Keratinocyte (primary cell): ENCODE data around the gene SPAG6. TPM values are rescaled to one million over a fixed set of nuclear protein-coding genes. Genes with fewer than 3 reads are reported as not detected.
A peak's percentile ranks its signal among the peaks of the same experiment; 100 is the strongest.

Source experiments
- DNase-seq: peaks from one replicate; pipeline ENCODE4 v3.0.0-alpha.2; 2011; ENCODE audit warnings: low read depth, missing footprints, low spot score
- FAIRE-seq: peaks from 2 replicates; lab custom pipeline; 2011; peaks lifted over from hg19 to GRCh38; lab: Jason Lieb, UNC
- H2AFZ ChIP-seq: 2 replicates; pipeline ENCODE4 v1.6.0; 2012; ENCODE audit warnings: low read length, control low read depth, inconsistent platforms; ENCODE audit not compliant: control insufficient read depth
- H3K27ac ChIP-seq: 2 replicates; pipeline ENCODE4 v1.5.1; 2011; ENCODE audit warnings: low read length; ENCODE audit not compliant: control insufficient read depth, insufficient read depth
- H3K27me3 ChIP-seq: 3 replicates; pipeline ENCODE4 v1.6.0; 2011; ENCODE audit warnings: low read length; ENCODE audit not compliant: control insufficient read depth, insufficient read depth; ENCODE audit errors: extremely low read depth
- H3K36me3 ChIP-seq, 2 experiments: 2 replicates in 1 of 2; 3 replicates in 1 of 2; pipeline ENCODE4 v1.5.1; 2011; ENCODE audit warnings: low read length in 2 of 2, mild to moderate bottlenecking in 1 of 2; ENCODE audit not compliant: control insufficient read depth in 2 of 2, insufficient read depth in 2 of 2; ENCODE audit errors: extremely low read depth in 1 of 2
- H3K4me1 ChIP-seq: 3 replicates; pipeline ENCODE4 v1.5.1; 2011; ENCODE audit warnings: low read length; ENCODE audit not compliant: control insufficient read depth, insufficient read depth; ENCODE audit errors: extremely low read depth
- H3K4me2 ChIP-seq: 3 replicates; pipeline ENCODE4 v1.6.0; 2011; ENCODE audit warnings: low read depth, low read length; ENCODE audit not compliant: control insufficient read depth, insufficient read depth; ENCODE audit errors: extremely low read depth
- H3K4me3 ChIP-seq, 3 experiments: fragments of 200-600 bp in 1 of 3; sonication (generic) in 1 of 3; 2 replicates in 2 of 3; 3 replicates in 1 of 3; pipeline ENCODE4 v1.5.1; 2011 to 2016; ENCODE audit warnings: low read length in 3 of 3, mild to moderate bottlenecking in 3 of 3, control low read depth in 2 of 3, inconsistent platforms in 1 of 3, low read depth in 1 of 3, mixed read lengths in 1 of 3, mixed run types in 1 of 3, moderate library complexity in 1 of 3; ENCODE audit not compliant: control insufficient read depth in 2 of 3, insufficient read depth in 2 of 3; ENCODE audit errors: extremely low read depth in 1 of 3
- H3K79me2 ChIP-seq: 2 replicates; pipeline ENCODE4 v1.6.0; 2012; ENCODE audit warnings: low read length; ENCODE audit not compliant: control insufficient read depth, insufficient read depth
- H3K9ac ChIP-seq: 3 replicates; pipeline ENCODE4 v1.6.0; 2011; ENCODE audit warnings: low read length; ENCODE audit not compliant: control insufficient read depth, insufficient read depth; ENCODE audit errors: extremely low read depth
- H3K9me1 ChIP-seq: 3 replicates; pipeline ENCODE4 v1.6.0; 2011; ENCODE audit warnings: low read length; ENCODE audit not compliant: control insufficient read depth, insufficient read depth; ENCODE audit errors: extremely low read depth
- H3K9me3 ChIP-seq: 2 replicates; pipeline ENCODE4 v1.5.1; 2012; ENCODE audit warnings: low read depth, low read length; ENCODE audit not compliant: control insufficient read depth
- H4K20me1 ChIP-seq: 3 replicates; pipeline ENCODE4 v1.6.0; 2011; ENCODE audit warnings: low read length; ENCODE audit not compliant: control insufficient read depth, insufficient read depth; ENCODE audit errors: extremely low read depth
- EZH2 ChIP-seq: IDR thresholded peaks from one replicate; pipeline ENCODE4 v1.6.1; 2012; ENCODE audit warnings: inconsistent platforms, mild to moderate bottlenecking, low read length, moderate library complexity
- dilution Hi-C: fragments of 300-500 bp; cut with MboI; formaldehyde crosslinking; loops from one replicate; pipeline ENCODE4 v1.7.0; 2020; ENCODE audit warnings: low sequenced_read_pairs; ENCODE audit not compliant: extremely low pct_ligation_motif_present
- polyA plus RNA-seq, 5 experiments: library from polyadenylated mRNA; depleted of rRNA in 3 of 5; stranded (reverse) in 3 of 5; stranded (forward) in 1 of 5; unstranded in 1 of 5; fragments of >200 nt; gene quantifications; 1 replicate in 1 of 5; 2 replicates in 3 of 5; 3 replicates in 1 of 5; pipeline versions ENCODE4 v1.2.1 to v1.2.3, GENCODE V29; 2011 to 2012; ENCODE audit warnings: missing spikeins in 2 of 5, low read depth in 1 of 5, low replicate concordance in 1 of 5
- TF ChIP-seq, protein P1 (sequence below), 3 experiments: IDR thresholded peaks in 1 of 3; conservative IDR thresholded peaks in 1 of 3; optimal IDR thresholded peaks in 1 of 3; 2 replicates in 2 of 3; 3 replicates in 1 of 3; pipeline versions ENCODE3 to v1.5.1; 2011; ENCODE audit warnings: low read length in 3 of 3, mild to moderate bottlenecking in 3 of 3, moderate library complexity in 2 of 3, control low read depth in 1 of 3, inconsistent platforms in 1 of 3; ENCODE audit not compliant: insufficient read depth in 2 of 3; ENCODE audit errors: extremely low read depth in 1 of 3

Gene SPAG6
- polyA plus RNA-seq, 1 donor (not counting 4 experiments of a cell fraction or from before 2014, with no cell fraction given) = not detected

DNA sequence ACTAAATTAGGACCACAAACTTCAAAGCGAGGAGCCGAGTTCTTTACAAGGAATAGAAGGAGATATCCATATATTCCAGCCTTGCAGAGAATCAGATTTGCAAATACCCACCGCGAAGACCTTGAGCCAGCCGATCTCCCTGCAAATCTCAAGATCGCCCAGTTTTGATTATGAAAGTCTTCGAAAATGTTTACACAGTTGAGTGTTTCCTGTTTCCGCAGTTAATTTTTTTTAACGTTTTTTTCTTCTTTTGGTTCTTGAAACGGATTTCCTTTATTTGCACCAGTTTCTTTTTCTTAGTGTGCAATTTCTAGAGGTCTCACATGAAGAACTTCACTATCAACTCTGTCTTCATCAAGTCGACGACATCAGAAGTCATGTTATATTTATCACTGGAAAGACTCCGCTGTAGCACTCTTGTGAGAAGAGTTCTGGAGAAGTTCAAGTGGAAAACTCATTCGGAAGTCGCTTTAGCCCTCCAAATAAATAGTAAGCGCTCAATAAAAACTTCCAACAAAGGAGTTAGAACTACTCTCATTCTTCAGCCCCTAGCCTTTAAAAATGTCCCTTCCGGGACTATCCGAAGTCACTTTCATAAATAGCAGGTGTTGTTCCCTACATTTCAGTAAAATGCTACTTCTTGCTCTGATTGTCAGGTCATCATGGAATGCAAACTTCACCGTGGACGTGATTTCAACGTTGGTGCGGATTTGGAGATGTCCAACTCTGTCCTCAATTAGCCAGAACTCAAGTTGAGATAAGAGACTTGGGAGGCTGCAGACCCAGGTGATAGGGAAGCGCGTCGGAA is 11.9 kb upstream of the SPAG6 start:
- Histone ChIP-seq H3K79me2 (no peaks in the 10 kb centered on the region), H3K36me3 (peaks cover 5 to 8% of the 10 kb centered on the region in 2 experiments), H2AFZ (no peak overlapping the region), H3K9me3 (no peaks in the 10 kb centered on the region), H3K27me3 (peaks cover 43% of the 10 kb centered on the region), H4K20me1 (no peaks in the 10 kb centered on the region), H3K4me1 (peaks cover 2% of the 10 kb centered on the region), H3K4me3 (no peak overlapping the region), H3K27ac (no peak overlapping the region), H3K9ac (no peak overlapping the region), H3K4me2 (no peak overlapping the region), H3K9me1 (no peaks in the 10 kb centered on the region)
- dilution Hi-C loops = no loop called here
- no peak for FAIRE-seq
- no peak for DNase-seq
- TF ChIP-seq, protein P1, sequence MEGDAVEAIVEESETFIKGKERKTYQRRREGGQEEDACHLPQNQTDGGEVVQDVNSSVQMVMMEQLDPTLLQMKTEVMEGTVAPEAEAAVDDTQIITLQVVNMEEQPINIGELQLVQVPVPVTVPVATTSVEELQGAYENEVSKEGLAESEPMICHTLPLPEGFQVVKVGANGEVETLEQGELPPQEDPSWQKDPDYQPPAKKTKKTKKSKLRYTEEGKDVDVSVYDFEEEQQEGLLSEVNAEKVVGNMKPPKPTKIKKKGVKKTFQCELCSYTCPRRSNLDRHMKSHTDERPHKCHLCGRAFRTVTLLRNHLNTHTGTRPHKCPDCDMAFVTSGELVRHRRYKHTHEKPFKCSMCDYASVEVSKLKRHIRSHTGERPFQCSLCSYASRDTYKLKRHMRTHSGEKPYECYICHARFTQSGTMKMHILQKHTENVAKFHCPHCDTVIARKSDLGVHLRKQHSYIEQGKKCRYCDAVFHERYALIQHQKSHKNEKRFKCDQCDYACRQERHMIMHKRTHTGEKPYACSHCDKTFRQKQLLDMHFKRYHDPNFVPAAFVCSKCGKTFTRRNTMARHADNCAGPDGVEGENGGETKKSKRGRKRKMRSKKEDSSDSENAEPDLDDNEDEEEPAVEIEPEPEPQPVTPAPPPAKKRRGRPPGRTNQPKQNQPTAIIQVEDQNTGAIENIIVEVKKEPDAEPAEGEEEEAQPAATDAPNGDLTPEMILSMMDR (optimal IDR thresholded peaks at IDR 0.05 in 1 of 3, IDR thresholded peaks at IDR 0.05 in 1 of 3, conservative IDR thresholded peaks at IDR 0.05 in 1 of 3; ENCODE audit: extremely low read depth in 1 of 3, insufficient read depth in 2 of 3, low read length in 3 of 3) = no peak
- no peak for TF ChIP-seq EZH2

DNA sequence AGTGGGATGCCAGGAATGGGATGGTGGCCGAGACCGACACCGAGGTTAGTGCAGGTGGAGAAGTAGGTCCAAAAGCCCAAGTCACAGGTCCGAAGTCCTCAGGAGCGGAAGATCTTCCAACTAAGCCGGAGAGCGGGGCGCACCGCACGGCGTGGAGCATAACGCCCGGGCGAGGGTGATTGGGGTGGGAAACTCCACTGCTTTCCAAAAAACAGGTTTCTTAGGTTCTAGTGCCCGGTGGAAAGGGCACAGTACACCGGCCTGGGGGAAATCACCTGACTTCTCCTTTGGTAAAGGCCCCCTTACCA is 11.4 kb upstream of the SPAG6 start:
- TF ChIP-seq, protein P1 (optimal IDR thresholded peaks at IDR 0.05 in 1 of 3, IDR thresholded peaks at IDR 0.05 in 1 of 3, conservative IDR thresholded peaks at IDR 0.05 in 1 of 3; ENCODE audit: extremely low read depth in 1 of 3, insufficient read depth in 2 of 3, low read length in 3 of 3) = no peak
- no peak for TF ChIP-seq EZH2
- FAIRE-seq = no peak
- H3K9me1 ChIP-seq = no peaks in the 10 kb centered on the region
- H3K4me2 ChIP-seq = no peak overlapping the region
- H2AFZ ChIP-seq = no peak overlapping the region
- H3K9me3 ChIP-seq = no peaks in the 10 kb centered on the region
- H3K27ac ChIP-seq = no peak overlapping the region
- peaks cover 45% of the 10 kb centered on the region for H3K27me3 ChIP-seq
- H4K20me1 ChIP-seq = no peaks in the 10 kb centered on the region
- H3K36me3 ChIP-seq = peaks cover 5 to 8% of the 10 kb centered on the region in 2 experiments
- H3K9ac ChIP-seq = no peak overlapping the region
- peaks cover 2% of the 10 kb centered on the region for H3K4me1 ChIP-seq
- dilution Hi-C loops = no loop called here
- no peaks in the 10 kb centered on the region for H3K79me2 ChIP-seq
- no peak for DNase-seq
- H3K4me3 ChIP-seq = peak overlapping the region in 1 of 3 experiments; percentile 74
